Activated CD8-positive, alpha-beta memory T cell treated with anti-CD3 and anti-CD28 coated beads, Interleukin-2, amount 10 ng/mL, durations not matched to agents 7 days and 5 days (primary cell): Measurements from ENCODE around the gene YPEL3. TPM values are rescaled to one million over a fixed set of nuclear protein-coding genes. Genes with fewer than 3 reads are reported as not detected.

Source experiments
- ATAC-seq: fragments of 150-1000 bp; cut with Tn5 transposase; one replicate; pipeline ENCODE4 v1.10.0; 2021; ENCODE audit warnings: moderate library complexity
- CTCF ChIA-PET: fragments of 350-600 bp; sonication (Branson Sonifier 250); formaldehyde crosslinking; loops from one replicate; lab custom pipeline; 2021; ENCODE audit warnings: antibody characterized with exemption; lab: Charles Lee
- DNase-seq: peaks from one replicate; pipeline ENCODE4 v3.0.0-alpha.2; 2020
- H3K27ac Mint-ChIP-seq: one replicate; pipeline ENCODE4 v1.8.0; 2021; ENCODE audit warnings: mild to moderate bottlenecking, mixed read lengths
- H3K27me3 Mint-ChIP-seq: one replicate; pipeline ENCODE4 v1.8.0; 2021; ENCODE audit warnings: mixed read lengths
- H3K36me3 Mint-ChIP-seq: one replicate; pipeline ENCODE4 v1.8.0; 2021; ENCODE audit warnings: mild to moderate bottlenecking, mixed read lengths
- H3K4me1 Mint-ChIP-seq: one replicate; pipeline ENCODE4 v1.8.0; 2021; ENCODE audit warnings: mixed read lengths
- H3K4me3 Mint-ChIP-seq: one replicate; pipeline ENCODE4 v1.8.0; 2021; ENCODE audit warnings: mild to moderate bottlenecking, moderate library complexity, mixed read lengths
- H3K9me3 Mint-ChIP-seq: one replicate; pipeline ENCODE4 v1.8.0; 2022; ENCODE audit warnings: low read depth, mixed read lengths
- total RNA-seq, 2 experiments: library from RNA; stranded (reverse); gene quantifications; one replicate each; pipeline ENCODE4 v1.2.3, GENCODE V29; 2021

The YPEL3 gene, protein sequence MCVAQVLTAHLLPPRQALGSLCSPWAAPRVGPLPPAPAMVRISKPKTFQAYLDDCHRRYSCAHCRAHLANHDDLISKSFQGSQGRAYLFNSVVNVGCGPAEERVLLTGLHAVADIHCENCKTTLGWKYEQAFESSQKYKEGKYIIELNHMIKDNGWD
- total RNA-seq = 10 to 100 TPM; 47.2 to 47.8 TPM

DNA sequence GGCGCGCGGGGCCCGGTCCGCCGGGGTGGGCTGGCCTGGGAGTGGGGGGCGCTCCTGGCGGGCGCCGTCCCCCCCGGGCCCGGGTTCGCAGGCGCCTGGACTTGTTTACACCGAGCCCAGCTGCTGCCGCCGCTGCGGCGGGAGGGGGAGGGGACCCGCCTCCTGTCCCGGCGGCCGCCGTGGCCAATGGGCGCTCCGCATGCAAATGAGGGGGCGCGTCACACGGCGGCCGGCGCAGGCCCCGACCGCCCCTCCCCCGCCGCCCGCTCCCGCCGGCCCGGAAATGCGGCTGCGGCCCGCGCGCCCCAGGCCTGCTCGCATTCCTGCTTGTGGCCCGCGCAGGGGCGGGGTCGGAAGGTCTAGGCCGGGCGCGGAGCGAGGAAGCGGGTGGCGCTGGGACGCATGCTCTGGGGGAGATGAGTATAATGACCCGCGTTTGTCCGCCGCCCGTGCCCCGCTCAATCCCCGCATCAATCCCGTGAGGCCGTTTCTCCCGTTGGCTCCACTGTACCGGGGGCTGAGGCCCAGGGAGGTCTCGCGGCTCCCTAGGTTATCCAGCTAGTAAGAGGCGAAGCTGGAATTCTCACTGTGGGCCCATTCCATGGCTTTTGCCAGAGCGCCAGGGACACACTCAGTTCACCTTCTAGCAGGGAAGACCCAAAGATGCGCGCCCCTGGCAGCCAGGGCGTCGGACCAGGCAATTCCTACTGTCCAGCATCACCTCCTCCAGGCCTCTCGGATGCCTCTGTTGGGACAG is at the start of gene YPEL3:
Gene YPEL3, minus strand, starts transcription at position 109 of the 757 bp plus-strand sequence. CDS start 731 bp downstream, outside the sequence.
- ATAC-seq = peak; percentile 63
- Mint-ChIP-seq H3K27ac (peak within 1 kb of the TSS; percentile 86), H3K27me3 (no peaks in the 10 kb centered on the region), H3K4me3 (peak within 1 kb of the TSS; percentile 76), H3K4me1 (peaks cover 45% of the 10 kb centered on the region), H3K9me3 (peaks cover 15% of the 10 kb centered on the region), H3K36me3 (peaks cover 36% of the 10 kb centered on the region)
- peak; percentile 93 for DNase-seq
- CTCF ChIA-PET = interaction anchor here (2.3 kb wide), 1 partner anchor 47 kb away, joined by 8 read pairs; no protein-coding TSS in a partner anchor

DNA sequence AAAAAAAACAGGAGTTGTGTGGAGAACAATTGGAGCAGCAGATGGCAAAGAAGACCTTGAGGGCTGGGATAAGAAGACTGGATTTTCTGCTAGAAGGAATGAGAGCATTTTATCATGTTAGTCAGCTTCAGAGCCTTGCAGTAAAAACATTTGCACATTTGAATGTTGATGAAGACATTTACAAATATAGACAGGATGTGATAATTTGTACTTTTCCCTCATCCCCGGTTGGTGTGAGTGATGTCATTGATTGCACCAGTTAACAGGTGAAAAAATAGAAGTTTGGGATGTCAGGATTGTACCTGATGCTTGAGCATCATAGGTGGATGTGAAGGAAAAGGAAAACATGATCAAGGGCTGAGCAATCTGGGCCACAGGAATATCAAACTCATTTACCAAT is 49.6 kb upstream of the YPEL3 start:
- ATAC-seq (no peak), DNase-seq (no peak)
- Mint-ChIP-seq H3K4me1 (peaks cover 21% of the 10 kb centered on the region), H3K9me3 (peaks cover 6% of the 10 kb centered on the region), H3K36me3 (peaks cover 12% of the 10 kb centered on the region), H3K4me3 (no peak overlapping the region), H3K27ac (no peak overlapping the region), H3K27me3 (no peaks in the 10 kb centered on the region)
- CTCF ChIA-PET = no interaction called here

DNA sequence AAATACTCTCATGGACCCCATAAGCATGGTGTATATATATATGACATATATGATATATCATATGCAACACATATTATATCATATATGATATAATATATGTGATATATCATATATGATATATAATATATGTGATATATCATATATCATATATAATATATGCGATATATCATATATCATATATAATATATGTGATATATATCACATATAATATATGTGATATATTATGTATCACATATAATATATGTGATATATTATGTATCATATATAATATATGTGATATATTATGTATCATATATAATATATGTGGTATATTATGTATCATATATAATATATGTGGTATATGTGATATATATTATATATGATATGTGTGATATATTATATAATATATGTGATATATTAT is 48.9 kb upstream of the YPEL3 start:
- Mint-ChIP-seq H3K4me1 (peaks cover 24% of the 10 kb centered on the region), H3K27me3 (no peaks in the 10 kb centered on the region), H3K27ac (no peak overlapping the region), H3K36me3 (peaks cover 10% of the 10 kb centered on the region), H3K4me3 (no peak overlapping the region), H3K9me3 (peaks cover 6% of the 10 kb centered on the region)
- DNase-seq (no peak), ATAC-seq (no peak)
- CTCF ChIA-PET = no interaction called here

DNA sequence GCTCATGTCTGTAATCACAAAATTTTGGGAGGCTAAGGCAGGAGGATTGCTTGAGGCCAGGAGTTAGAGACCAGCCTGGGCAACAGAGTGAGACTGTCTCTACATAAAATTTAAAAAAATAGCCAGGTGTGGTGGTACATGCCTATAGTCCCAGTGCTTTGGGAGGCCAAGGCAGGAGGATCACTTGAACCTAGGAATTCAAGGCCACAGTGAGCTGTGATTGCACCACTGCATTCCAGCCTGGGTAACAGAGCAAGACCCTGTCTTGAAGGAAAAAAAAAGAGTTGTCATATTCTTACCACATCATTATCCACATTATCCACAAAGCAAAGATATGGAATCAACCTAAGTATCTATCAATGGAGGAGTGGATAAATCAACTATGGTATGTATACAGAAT is 48.0 kb upstream of the YPEL3 start:
- Mint-ChIP-seq H3K27me3 (no peaks in the 10 kb centered on the region), H3K36me3 (peaks cover 7% of the 10 kb centered on the region), H3K9me3 (peaks cover 3% of the 10 kb centered on the region), H3K27ac (no peak overlapping the region), H3K4me3 (no peak overlapping the region), H3K4me1 (peaks cover 31% of the 10 kb centered on the region)
- CTCF ChIA-PET = interaction anchor here (1.0 to 2.6 kb wide), 7 partner anchors 8 to 257 kb away, joined by 3 to 24 read pairs (median 7); partner anchors contain the start of genes GDPD3, SEPTIN1 and TBX6
- DNase-seq = no peak
- ATAC-seq = no peak

DNA sequence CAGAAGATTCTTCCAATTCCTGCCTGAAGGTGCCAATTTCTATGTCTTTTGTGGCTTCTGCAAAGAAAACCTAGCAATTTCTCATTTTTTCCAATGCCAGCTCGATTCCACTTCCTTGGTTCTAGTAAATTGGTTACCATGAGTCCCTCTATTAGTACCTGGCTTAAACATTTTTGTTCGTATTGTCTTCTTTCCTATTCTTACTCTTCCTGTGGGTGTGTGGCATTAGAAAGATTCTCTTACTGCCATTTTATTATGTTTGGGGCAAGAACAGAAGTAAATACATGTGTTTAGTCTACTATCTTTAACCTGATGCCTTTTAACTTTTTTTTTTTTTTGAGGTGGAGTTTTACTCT is 47.3 kb upstream of the YPEL3 start:
- ATAC-seq (peak; percentile 57), DNase-seq (no peak)
- H3K36me3 Mint-ChIP-seq = peaks cover 5% of the 10 kb centered on the region
- H3K27ac Mint-ChIP-seq = peak overlapping the region; percentile 47
- H3K27me3 Mint-ChIP-seq = no peaks in the 10 kb centered on the region
- H3K4me3 Mint-ChIP-seq = no peak overlapping the region
- CTCF ChIA-PET = interaction anchor here (0.6 to 2.6 kb wide), 38 partner anchors 9 to 655 kb away, joined by 3 to 35 read pairs (median 5); partner anchors contain the start of genes CORO1A, DCTPP1, GDPD3 and MAPK3
- peaks cover 31% of the 10 kb centered on the region for H3K4me1 Mint-ChIP-seq
- H3K9me3 Mint-ChIP-seq = peaks cover 3% of the 10 kb centered on the region

DNA sequence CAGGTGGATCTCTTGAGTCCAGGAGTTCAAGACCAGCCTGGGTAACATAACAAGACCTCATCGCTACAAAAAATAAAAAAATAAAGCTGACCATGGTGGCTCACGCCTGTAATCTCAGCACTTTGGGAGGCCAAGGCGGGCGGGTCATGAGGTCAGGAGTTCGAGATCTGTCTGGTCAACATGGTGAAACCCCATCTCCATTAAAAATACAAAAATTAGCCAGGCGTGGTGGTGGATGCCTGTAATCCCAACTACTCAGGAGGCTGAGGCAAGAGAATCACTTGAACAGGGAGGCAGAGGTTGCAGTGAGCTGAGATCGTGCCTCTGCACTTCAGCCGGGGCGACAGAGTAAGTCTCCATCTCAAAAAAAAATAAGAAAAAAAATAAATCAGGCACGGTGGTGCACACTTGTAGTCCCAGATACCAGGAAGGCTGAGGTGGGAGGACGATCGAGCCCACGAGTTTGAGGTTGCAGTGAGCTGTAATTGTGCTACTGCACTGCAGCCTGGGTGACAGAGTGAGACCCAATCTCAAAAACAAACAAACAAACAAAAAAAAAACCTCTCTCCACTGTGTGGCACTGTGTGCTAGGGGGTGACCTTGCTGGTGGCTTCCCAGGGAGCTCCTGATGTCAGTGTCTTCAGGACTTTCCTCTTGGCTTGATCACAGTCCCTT is 46.8 kb upstream of the YPEL3 start:
- DNase-seq (peak; percentile 58), ATAC-seq (peak; percentile 96)
- H3K36me3 Mint-ChIP-seq = peaks cover 3% of the 10 kb centered on the region
- peaks cover 31% of the 10 kb centered on the region for H3K4me1 Mint-ChIP-seq
- CTCF ChIA-PET = interaction anchor here (0.6 to 2.6 kb wide), 40 partner anchors 9 to 656 kb away, joined by 3 to 35 read pairs (median 4); partner anchors contain the start of genes CORO1A, DCTPP1, GDPD3 and MAPK3
- H3K27ac Mint-ChIP-seq = peak overlapping the region; percentile 47
- no peak overlapping the region for H3K4me3 Mint-ChIP-seq
- H3K27me3 Mint-ChIP-seq = no peaks in the 10 kb centered on the region
- peaks cover 2% of the 10 kb centered on the region for H3K9me3 Mint-ChIP-seq

DNA sequence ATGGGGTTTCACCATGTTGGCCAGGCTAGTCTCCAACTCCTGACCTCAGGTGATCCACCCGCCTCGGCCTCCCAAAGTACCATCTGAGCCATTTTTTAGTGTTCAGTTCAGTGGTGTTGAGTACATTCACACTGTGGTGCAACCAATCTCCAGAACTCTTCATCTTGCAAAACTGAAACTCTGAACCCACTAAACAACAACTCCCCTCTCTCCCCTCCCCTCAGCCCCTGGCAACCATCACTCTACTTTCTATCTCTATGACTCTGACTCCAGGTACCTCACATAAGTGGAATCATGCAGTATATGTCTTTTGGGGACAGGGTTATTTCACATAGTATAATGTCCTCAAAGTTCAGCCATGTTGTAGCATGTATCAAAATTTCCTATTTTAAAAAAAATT is 45.7 kb upstream of the YPEL3 start:
- Mint-ChIP-seq H3K4me1 (peaks cover 33% of the 10 kb centered on the region), H3K27ac (no peak overlapping the region), H3K4me3 (no peak overlapping the region), H3K36me3 (peaks cover 2% of the 10 kb centered on the region), H3K27me3 (no peaks in the 10 kb centered on the region), H3K9me3 (no peaks in the 10 kb centered on the region)
- CTCF ChIA-PET = interaction anchor here (1.4 to 2.6 kb wide), 6 partner anchors 28 to 266 kb away, joined by 5 to 35 read pairs (median 20); partner anchors contain the start of genes CORO1A, GDPD3, TBX6 and ZNF771
- no peak for ATAC-seq
- DNase-seq = no peak

DNA sequence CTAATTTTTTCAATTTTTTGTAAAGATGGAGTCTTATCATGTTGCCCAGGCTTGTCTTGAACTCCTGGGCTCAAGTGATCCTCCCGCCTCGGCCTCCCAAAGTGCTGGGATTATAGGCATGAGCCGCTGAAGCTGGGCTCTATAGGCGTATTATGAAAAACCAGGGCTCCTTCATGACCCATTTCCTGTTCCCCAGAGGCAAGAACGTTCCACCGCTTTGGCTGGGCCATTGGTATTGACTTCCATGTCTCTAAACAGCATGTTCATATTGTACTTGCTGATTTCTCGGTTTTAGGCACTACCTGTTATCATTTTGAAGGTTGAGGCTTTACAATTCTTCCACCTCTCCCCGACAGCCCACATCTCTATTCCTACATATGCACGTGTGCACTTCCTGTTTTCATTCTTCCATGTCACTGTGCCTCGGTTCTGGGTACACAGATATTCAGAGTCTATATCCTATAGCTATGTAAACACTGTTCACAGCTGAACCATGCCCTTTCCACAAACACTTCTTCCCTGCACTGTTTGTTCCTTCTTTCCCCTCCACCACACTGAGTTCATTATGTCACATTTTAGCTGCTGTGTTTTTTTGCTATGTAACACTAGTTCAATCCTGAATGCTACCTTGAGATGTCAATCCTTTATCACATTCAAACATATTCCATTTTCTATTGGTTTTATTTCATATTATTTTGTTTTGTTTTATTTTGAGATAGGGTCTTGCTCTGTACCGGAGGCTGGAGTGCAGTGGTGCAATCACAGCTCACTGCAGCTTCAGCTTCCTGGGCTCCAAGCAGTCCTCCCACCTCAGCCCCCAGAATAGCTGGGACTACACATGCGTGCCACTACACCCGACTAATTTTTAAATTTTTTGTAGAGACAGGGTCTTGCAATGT is 43.8 kb upstream of the YPEL3 start:
- no peak for ATAC-seq
- Mint-ChIP-seq H3K36me3 (peaks cover 2% of the 10 kb centered on the region), H3K27me3 (no peaks in the 10 kb centered on the region), H3K27ac (peak overlapping the region; percentile 70), H3K4me3 (no peak overlapping the region), H3K9me3 (no peaks in the 10 kb centered on the region), H3K4me1 (peaks cover 30% of the 10 kb centered on the region)
- DNase-seq = no peak
- CTCF ChIA-PET = interaction anchor here (0.9 to 3.6 kb wide), 5 partner anchors 16 to 48 kb away, joined by 3 to 13 read pairs (median 4); partner anchors contain the start of genes MAPK3 and TBX6

DNA sequence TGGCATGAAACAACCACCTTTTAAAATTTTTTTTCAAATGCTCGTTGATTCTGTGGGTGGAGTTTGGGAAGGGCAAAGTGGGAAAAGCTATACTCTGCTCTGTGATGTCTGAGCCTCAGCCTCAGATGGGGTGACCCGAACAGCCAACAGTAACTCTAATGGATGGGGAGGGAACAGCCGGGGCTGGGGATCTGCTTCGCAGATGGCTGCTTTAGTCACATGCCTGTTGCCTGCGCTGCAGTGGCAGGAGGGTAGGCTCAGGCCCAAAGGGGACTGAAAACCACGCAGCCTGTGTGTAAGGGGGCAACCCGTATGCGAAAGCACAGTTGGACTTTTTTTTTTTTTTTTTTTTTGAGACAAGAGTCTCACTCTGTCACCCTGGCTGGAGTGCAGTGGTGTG is 41.9 kb upstream of the YPEL3 start:
- no peaks in the 10 kb centered on the region for H3K27me3 Mint-ChIP-seq
- H3K4me1 Mint-ChIP-seq = peaks cover 28% of the 10 kb centered on the region
- peaks cover 3% of the 10 kb centered on the region for H3K9me3 Mint-ChIP-seq
- DNase-seq (no peak), ATAC-seq (no peak)
- H3K36me3 Mint-ChIP-seq = peaks cover 3% of the 10 kb centered on the region
- H3K27ac Mint-ChIP-seq = no peak overlapping the region
- H3K4me3 Mint-ChIP-seq = no peak overlapping the region
- CTCF ChIA-PET = interaction anchor here (1.0 to 3.6 kb wide), 4 partner anchors 25 to 269 kb away, joined by 3 to 13 read pairs (median 6); partner anchors contain the start of genes GDPD3, TBX6 and ZNF771

DNA sequence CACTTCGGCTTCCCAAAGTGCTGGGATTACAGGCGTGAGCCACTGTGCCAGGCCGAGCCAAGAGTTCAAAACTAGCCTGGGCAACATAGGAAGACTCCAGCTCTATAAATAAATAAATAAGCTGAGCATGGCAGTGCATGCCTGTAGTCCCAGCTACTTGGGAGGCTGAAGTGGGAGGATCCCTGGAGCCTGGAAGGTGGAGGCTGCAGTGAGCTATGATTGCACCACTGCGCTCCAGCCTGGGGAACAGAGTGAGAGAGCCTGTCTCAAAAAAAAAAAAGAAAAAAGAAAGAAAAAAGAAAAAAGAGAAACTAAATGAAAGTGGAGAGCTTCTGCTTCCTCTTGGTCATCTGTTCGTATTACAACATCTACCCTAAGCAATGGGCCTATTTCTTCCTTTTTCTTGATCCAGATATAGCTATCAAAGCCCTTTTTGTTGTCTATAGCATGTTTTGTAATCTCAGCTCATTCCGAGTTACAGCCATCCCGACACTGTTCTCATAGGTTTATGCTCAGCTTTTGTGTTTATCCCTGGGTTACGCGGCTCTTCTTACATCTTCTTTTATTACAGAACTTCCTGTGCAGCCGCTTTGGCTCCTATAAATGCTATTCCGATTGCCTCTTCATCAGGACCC is 41.1 kb upstream of the YPEL3 start:
- Mint-ChIP-seq H3K27ac (no peak overlapping the region), H3K9me3 (peaks cover 4% of the 10 kb centered on the region), H3K4me3 (no peak overlapping the region), H3K36me3 (peaks cover 4% of the 10 kb centered on the region), H3K27me3 (no peaks in the 10 kb centered on the region), H3K4me1 (peaks cover 29% of the 10 kb centered on the region)
- ATAC-seq (no peak), DNase-seq (no peak)
- CTCF ChIA-PET = interaction anchor here (0.6 to 3.6 kb wide), 7 partner anchors 8 to 806 kb away, joined by 3 to 13 read pairs (median 4); partner anchors contain the start of genes GDPD3 and TBX6

DNA sequence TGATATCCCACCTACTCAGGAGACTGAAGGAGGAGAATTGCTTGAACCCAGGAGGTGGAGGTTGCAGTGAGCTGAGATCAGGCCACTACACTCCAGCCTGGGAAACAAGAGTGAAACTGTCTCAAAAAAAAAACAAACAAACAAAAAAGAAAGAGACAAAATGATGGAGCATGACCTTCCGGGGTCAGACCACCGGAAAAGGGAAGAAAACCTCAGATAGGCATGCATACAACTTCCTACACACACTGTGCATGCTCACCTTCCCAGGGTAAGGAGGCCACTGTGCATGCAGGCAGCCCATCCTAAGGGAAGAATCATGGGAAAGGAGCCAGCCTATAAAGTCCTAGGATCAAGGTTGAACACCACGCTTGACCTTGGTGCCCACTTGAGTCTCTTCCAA is 36.6 kb upstream of the YPEL3 start:
- CTCF ChIA-PET = interaction anchor here (0.9 to 4.4 kb wide), 5 partner anchors 10 to 53 kb away, joined by 3 to 19 read pairs (median 4); partner anchors contain the start of gene TBX6
- Mint-ChIP-seq H3K9me3 (peaks cover 4% of the 10 kb centered on the region), H3K27ac (peak overlapping the region; percentile 77), H3K36me3 (peaks cover 17% of the 10 kb centered on the region), H3K4me3 (no peak overlapping the region), H3K4me1 (peaks cover 29% of the 10 kb centered on the region), H3K27me3 (no peaks in the 10 kb centered on the region)
- ATAC-seq (no peak), DNase-seq (no peak)
